GM18868 (cell line): ENCODE results near the gene HSF4.
"Not testable (repeated sequence)": the region's sequence is repeated elsewhere in the genome, so short reads cannot be mapped to it uniquely, and the experiment has no call there.

Source experiments
- ATAC-seq: cut with Tn5 transposase; IDR thresholded peaks from one replicate; pipeline ENCODE4 v1.9.1; 2021; ENCODE audit warnings: mild to moderate bottlenecking, moderate library complexity; ENCODE audit not compliant: unreplicated experiment

HSF4 gene, protein sequence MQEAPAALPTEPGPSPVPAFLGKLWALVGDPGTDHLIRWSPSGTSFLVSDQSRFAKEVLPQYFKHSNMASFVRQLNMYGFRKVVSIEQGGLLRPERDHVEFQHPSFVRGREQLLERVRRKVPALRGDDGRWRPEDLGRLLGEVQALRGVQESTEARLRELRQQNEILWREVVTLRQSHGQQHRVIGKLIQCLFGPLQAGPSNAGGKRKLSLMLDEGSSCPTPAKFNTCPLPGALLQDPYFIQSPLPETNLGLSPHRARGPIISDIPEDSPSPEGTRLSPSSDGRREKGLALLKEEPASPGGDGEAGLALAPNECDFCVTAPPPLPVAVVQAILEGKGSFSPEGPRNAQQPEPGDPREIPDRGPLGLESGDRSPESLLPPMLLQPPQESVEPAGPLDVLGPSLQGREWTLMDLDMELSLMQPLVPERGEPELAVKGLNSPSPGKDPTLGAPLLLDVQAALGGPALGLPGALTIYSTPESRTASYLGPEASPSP

DNA sequence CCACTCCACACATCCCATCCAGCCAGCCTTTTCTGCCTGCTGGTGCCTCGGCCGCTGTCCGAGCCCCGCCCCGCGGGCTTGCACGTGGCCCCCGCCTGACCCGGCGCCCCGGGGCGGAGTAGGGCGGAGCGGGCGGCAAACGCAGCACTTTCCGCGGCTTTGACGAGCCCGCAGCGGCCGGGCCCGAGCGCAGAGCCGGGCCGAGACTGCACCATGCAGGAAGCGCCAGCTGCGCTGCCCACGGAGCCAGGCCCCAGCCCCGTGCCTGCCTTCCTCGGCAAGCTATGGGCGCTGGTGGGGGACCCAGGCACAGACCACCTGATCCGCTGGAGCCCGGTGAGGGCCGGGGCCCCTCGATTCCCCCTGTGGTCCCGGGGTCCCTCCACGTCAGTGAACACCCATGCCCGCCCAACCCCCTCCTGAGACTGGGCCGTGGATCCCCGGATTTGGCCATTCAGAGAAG, at the start of gene HSF4:
Gene HSF4 (plus strand): TSS at position 147 of the 463 bp plus-strand sequence. CDS start 67 bp downstream, at position 214.
- ATAC-seq, result no peak

DNA sequence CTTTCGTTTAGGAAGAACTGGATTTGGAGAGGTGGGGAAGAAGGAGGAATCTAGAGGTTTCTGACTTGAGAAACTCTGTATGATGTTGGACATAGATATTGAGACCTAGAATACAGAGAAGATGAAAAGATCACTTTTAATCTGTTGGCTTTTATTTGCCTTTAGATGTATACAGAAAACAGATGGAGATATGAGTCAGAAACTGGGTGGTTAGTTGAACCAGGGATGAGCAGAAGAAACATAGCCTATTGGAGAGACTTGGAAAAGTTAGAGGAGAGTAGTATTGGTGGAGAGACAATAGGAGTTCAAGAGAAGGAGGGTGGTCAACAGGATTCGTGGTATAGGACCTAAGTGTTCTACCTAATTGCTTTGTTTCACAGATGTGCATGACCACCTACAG, 49.8 kb upstream of the HSF4 start:
- ATAC-seq, result no peak

DNA sequence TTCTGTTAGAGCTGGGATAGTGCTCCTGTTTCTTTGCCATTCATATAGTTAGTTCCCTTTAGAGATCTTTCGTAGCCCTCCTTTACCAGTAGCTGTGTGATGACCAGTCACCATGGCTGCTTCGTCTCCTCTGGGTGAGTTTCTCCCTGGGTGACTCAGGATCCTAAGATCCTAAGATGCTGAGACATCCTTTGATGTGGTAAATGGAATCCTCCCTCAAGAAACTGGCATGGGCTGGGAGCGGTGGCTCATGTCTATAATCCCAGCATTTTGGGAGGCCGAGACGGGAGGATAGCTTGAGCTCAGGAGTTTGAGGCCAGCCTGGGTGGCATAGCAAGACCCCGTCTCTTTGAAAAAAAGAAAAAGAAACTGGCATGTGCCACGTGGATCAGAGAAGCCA, 48.9 kb upstream of the HSF4 start:
- no peak for ATAC-seq

DNA sequence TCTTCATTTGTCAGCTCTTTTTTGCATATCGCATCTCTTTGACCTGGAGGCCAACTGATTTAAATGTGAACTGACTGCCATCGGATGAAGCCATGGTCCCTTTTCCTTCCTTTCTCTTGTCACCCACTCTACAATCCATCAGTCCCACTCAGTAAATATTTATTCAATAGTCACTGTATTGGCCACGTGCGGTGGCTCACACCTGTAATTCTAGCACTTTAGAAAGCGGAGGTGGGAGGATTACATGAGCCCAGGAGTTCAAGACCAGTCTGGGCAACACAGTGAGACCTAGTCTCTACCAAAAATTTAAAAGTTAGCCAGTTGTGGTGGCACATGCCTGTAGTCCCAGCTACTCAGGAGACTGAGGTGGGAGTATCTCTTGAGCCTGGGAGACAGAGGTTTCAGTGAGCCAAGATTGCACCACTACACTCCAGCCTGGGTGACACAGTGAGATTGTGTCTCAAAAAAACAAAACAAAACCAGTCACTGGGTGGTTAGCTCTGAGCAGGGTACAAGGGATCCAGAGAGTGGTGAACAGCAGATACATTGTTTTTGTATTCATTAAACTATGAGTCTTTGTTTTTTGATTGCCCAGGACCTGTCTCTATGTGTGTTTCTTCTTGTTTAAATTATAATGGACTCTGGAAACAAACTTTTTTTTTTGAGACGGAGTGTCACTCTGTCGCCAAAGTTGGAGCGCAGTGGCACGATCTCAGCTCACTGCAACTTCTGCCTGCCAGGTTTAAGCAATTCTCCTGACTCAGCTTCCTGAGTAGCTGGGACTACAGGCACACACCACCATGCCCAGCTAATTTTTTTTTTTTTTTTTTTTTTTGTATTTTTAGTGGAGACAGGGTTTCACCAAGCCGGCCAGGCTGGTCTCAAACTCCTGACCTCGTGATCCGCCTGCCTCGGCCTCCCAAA, 47.9 kb upstream of the HSF4 start:
- no peak for ATAC-seq

DNA sequence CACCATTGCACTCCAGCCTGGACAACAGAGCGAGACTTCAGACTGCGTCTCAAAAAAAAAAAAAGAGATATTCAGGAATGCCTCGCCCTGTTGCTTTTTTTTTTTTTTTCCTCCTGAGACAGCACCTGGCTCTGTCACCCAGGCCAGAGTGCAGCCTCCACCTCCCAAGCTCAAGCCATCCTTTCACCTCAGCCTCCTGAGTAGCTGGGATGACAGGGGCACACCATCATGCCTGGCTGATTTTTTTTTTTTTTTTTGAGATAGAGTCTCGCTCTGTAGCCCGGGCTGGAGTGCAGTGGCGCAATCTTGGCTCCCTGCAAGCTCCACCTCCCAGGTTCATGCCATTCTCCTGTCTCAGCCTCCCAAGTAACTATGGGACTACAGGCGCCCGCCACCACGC, 46.8 kb upstream of the HSF4 start:
- ATAC-seq, result no peak

DNA sequence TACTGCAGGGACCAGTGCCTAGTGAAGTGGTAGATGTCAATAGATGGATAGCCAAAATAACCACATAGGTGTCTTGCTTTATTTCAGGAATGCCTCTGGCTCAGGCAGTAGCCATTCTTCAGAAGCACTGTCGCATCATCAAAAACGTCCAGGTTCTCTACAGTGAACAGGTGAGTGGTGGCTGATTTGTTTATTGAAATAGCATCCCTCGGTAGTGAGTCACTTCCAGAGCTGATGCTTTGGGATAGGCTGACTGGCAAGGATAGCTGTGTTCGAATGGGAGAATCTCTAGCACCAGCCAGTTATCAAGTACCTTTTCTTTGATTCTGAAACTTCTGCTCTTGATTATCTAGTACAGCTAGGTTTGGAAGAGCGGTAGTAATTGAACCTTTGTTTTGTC, 44.5 kb upstream of the HSF4 start:
- no peak for ATAC-seq

DNA sequence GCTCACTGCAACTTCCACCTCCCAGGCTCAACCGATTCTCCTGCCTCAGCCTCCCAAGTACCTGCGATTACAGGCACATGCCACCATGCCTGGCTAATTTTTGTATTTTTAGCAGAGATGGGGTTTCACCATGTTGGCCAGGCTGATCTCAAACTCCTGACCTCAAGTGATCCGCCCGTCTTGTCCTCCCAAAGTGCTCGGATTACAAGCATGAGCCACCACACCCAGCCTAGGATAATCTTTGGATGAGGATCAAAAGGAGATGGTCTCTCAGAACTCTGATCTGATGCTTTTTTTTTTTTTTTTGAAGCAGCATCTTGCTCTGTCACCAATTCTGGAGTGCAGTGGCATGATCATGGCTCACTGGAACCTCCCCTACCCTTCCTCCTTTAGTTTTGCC, 41.7 kb upstream of the HSF4 start:
- not testable (repeated sequence) for ATAC-seq

DNA sequence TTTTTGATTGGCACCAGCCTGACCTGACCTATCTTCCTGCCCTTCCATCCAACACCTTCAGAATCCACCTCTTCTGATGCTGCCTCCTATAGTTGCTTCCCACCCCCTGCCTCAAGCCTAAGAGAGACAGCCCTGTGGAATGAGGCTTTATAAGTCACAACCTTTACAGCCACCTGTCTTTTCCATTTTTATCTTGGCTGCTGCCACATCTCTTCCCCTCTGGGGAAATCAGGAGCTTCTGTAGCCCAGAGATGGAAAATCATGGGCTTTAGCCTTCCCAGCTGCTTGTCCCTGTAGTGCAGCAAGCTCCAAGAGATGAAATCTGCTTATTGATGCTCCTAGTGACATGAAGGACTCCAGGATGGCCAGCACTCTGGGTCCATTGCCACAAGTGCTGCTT, 36.1 kb upstream of the HSF4 start:
- no peak for ATAC-seq

DNA sequence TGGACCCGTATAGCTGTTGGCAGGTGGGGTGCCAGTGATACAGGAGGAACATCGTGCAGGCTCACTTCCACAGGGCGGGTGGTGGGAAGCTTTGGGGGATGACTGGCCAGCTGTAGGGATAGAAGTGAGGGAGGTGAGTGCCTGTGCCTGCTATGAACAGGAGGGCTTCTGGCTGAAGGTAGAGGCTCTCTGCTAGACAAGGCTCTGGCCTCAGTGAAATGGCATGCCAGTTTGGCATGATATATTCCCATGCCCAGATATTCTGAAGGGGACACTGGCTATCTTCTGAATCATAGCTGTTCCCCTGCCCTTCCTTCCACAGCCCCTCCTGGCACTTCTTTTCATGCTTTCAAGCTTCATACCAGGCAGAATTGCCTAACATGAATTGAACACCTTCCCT, 35.7 kb upstream of the HSF4 start:
- ATAC-seq, result no peak

DNA sequence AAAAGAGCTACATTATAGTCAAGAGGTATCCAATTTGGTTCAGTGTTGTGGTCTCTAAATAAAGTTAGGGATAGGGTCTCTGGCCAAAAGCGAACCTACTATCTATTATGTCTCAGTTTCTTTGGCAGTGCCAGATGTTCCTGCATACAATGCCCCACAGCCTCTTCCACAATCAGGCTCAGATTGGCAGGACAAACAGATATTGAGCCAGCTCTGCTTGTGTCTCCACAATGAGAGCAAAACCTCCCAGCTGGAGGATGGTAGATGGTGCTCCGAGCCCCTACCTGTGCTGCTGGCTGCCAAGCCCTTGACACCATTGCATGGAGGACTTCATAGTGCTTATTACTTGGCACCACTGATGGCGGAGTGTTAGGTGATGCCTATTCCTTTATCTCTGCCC, 35.1 kb upstream of the HSF4 start:
- no peak for ATAC-seq

DNA sequence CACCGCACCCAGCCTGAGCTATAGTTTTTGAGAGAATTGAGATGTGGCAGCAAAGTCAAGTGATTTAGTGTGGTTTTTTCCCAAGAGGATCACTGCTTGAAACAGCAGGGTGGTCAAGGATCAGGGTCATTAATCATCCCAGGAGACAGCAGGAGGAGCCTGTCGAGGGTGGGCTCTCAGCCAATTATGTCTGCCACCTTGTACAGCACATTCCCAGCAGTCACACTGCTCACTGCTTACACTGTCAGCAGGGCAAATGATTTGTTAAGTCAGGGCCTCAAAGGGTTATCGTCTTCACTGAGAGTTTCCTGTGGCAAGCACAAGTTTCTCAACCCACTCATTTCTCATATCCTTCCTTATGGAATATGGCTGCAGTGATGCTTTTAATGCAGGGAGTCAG, 26.9 kb upstream of the HSF4 start:
- ATAC-seq, result no peak

DNA sequence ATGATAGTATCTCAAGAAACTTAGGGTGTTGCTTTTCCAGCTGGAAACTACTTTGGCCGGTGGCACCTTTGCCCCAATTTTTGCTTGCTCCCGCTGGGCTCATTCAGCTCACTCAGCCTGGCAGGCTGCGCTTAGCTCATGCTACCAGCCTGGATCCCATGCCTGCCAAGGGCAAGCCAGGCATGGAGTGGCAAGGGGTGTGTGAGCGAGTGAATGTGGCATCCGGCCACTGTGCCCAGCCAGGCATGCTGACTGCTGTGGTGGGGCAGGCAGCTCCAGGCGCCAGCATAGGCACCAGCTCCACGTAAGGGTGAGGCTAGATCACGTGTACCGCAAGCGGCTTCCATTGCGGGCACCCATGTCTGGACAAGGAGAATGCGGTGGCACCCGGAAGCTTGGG, 23.2 kb upstream of the HSF4 start:
- ATAC-seq, result no peak

DNA sequence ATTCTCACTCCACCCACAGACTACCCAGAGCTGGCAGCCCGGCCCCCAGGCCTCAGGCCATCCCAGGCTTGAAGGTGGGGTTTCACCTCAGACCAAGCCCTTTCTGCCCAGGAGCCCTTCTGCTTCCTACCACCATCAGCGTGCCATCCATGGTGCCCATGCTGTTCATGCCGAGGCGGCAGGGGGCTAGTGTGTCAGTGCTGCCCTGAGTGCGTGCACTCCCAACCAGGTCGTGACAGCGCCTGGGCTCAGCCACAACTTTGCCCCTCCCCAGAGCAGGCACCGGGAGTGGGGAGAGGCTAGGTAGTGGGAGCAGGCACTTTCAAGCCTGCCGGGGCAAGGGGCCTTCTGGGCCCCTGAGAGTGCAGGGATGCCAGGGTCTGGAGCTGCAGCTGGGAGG, 22.2 kb upstream of the HSF4 start:
- ATAC-seq, result no peak

DNA sequence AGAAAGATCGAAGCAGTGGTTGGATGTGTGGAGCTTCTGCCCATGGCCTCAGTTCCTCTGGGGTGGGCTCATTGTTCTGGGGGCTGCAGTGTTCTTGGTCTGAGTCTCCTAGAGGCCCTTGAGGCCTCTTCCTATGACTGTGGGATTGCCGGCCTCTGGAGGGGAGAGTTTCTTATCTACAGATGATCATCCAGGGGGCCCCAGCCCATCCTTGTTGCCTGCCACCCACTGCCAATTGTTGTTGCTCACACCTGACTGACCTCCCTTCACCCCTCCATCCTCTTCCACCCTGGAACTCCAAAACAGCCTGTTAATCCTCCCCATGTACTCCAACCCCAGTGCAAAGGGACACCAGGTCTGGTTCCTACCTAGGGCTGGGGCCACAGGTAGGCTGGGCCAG, 19.6 kb upstream of the HSF4 start:
- no peak for ATAC-seq

DNA sequence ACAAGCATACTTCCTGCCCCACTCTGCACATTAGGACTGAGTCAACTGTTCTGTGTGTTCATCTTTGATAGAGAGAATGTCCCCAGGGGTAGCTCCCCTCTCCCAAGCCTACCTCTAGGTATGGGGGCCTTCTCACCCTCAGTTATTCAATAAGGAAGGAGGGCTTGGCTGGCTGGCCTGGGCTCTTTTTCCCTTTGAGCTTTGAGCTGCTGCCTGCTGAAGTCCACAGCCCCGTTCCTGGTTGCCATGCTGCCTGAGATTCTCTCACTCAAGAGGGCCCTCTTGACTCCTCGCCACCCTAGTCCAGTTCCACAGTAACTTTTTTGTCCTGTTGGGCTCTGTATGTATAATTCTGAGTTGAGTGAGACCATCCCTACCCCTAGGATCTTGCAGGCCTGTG, 18.8 kb upstream of the HSF4 start:
- no peak for ATAC-seq

DNA sequence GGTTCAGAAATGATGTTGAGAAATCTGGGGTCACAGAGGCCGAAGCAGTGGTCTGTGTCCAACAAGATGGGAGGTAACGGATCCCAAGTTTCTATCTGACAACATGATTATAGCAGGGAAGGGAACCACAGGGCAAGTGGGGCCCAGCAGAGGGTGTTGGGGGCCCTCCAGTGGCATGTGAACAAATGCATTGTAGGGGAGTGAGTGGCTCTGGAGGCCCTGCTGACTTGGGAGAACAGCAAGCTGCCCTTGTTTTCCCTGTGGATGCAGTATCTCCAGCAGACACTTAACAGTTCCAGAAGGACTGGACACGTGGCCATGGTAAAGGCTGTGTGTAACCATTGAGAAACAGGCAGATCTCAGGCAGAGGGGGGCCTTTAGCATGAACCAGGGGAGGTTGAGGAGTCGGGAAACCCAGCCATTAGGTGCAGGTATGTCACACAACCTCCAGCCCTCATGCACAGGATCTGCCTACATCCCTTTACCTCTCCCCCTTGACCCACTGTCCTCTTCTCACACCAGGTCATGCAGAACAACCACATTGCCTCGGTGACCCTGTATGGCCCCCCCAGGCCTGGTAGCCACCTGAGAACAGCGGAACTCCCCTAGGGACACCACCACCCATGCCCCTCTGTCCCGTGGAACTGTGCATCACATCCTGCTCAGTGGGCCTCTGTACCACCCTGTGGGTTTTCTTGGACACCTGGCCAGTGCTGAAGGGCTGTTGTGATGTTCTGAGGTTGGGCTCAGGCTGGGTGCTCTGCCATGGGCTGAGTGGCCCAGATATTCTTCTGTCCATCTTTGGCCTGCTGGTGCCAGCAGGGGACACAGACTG, 17.8 kb upstream of the HSF4 start:
- no peak for ATAC-seq

DNA sequence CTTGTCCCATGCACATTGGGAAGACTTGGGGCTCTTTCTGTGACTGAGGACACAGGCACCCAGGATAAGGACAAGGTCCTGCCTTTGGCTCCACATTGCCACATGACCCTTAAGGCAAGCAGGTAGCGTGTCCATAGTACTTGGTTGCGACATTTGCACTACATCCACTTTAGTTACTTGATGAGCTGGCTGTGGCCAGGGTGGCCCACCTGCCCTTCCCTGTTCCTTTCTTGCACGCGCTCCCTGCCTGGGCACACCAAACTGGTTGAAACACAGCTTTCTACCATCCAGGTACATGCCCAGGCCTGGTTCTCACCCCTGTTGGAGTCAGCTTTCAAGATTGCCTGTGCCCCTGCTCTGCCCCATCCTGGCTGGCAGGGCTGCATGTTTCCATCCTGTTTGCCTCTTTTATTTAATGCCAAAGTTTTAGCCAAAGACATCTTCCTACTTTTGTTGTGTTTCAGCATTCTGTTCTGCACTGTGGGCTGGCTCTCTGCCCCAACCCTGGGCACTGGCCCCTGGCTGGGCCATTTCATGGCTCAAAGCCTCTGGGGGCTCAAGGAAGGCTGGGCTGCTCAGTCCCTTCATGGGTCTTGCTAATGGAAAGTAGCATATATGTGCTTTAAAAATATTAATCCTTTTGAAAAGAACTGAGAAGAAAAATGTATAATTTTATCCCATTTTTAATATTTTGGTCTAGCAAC, 17.0 kb upstream of the HSF4 start:
- ATAC-seq, result no peak

DNA sequence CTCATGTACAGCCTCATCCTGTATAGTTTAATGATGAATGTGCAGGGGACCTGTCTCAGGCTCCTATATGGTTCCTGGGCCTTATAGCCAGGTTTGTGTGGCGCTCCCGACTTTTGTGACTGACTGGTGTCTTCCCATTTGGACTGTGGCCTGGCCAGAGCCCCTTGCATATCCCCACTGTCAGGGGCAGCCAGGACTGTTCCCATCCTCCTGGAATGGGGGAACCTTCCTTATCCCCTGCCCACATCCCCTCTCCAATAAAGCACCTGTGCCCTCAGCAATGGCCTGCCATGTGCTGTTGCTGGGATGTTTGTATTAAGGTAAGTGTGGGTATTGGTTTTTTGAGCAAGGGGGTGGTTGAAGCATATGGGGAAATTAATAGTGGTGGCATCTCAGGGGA, 16.3 kb upstream of the HSF4 start:
- ATAC-seq, result no peak

DNA sequence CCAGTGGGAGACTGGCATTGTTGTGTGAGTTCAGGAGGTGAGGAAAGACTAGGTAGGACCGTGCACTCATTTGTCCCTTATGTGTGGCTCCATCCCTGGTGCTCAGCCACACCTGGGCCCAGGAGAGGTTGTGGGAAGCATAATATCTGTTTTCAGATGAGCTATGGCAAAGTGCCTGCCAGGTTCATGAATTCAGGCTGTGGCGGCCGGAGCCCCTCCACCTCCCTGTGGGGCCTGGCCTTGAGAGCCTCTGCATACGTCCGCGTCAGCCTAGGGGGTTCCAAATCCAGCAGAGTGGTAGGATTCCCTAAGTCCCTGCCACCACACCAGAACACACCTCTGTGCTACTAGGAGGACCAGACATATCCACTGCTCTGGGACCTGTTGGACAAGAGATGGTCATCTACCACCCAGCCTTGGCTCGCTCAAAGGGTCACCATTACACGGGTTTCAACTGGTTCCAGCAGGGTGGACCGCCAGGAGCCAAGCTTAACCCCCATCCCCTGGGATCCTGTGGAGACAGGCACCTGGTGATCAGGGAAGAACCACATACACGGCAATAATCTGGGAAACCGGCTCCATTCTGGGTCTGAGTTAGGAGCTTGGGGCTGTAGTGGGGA, 15.8 kb upstream of the HSF4 start:
- ATAC-seq, result no peak
